ENCODE measurements around the gene RPP30. TPM values are rescaled to one million over a fixed set of nuclear protein-coding genes. Genes with fewer than 3 reads are reported as not detected.

The RPP30 gene
- total RNA-seq, 2 donors from 2014 or later, result 58.3 to 62.4 TPM

- Histone ChIP-seq H3K9ac (ENCODE audit: extremely low read depth, low read length, poor library complexity, severe bottlenecking) (no peak overlapping the region), H3K27ac (ENCODE audit: low read depth, low read length) (no peak overlapping the region), H3K4me1 (ENCODE audit: control insufficient read depth, insufficient read depth, low read length) (no peaks in the 10 kb centered on the region), H3K9me3 (ENCODE audit: control insufficient read depth, low read length) (peaks cover 35% of the 10 kb centered on the region), H3K36me3 (ENCODE audit: control insufficient read depth, insufficient read depth, low read length) (no peaks in the 10 kb centered on the region), H3K4me3 (ENCODE audit: low read length) (no peak overlapping the region), H3K27me3 (ENCODE audit: control insufficient read depth, insufficient read depth, low read length, poor library complexity, severe bottlenecking) (peaks cover 4% of the 10 kb centered on the region)
- no peaks in the 10 kb centered on the region for H3K4me1 Mint-ChIP-seq
- no CpG with 5 or more reads among the region's 1 CpG for WGBS, 2 experiments (ENCODE audit: insufficient coverage in 1 of 2, insufficient read length in 1 of 2)
- H3K27me3 Mint-ChIP-seq (ENCODE audit: insufficient read depth), result peaks cover 23% of the 10 kb centered on the region
- no peak overlapping the region for H3K27ac Mint-ChIP-seq
- no peak for TF ChIP-seq CTCF (conservative IDR thresholded peaks at IDR 0.05)
- H3K9me3 Mint-ChIP-seq, result peaks cover 31% of the 10 kb centered on the region
- H3K36me3 Mint-ChIP-seq (ENCODE audit: low read depth), result peaks cover 3% of the 10 kb centered on the region
- no peak overlapping the region for H3K4me3 Mint-ChIP-seq
- no peak for DNase-seq
These were observed 21.6 kb upstream of the RPP30 start for GRCh38 chr10:90849956-90850749.

- no peak for TF ChIP-seq CTCF (conservative IDR thresholded peaks at IDR 0.05)
- H3K27me3 Mint-ChIP-seq (ENCODE audit: insufficient read depth), result peaks cover 62% of the 10 kb centered on the region
These were observed 16.6 kb upstream of the RPP30 start for GRCh38 chr10:90855126-90855525.

GRCh38 chr10:90856261-90856660 lies 15.5 kb upstream of the RPP30 start:
- H3K9me3 ChIP-seq (ENCODE audit: control insufficient read depth, low read length), result peaks cover 13% of the 10 kb centered on the region
- H3K4me3 Mint-ChIP-seq, result no peak overlapping the region
- no peak for TF ChIP-seq CTCF (conservative IDR thresholded peaks at IDR 0.05)
- no peaks in the 10 kb centered on the region for H3K4me1 Mint-ChIP-seq
- DNase-seq, result no peak
- H3K9ac ChIP-seq (ENCODE audit: extremely low read depth, low read length, poor library complexity, severe bottlenecking), result no peak overlapping the region
- no peak overlapping the region for H3K27ac Mint-ChIP-seq
- H3K36me3 Mint-ChIP-seq (ENCODE audit: low read depth), result peaks cover 3% of the 10 kb centered on the region
- no peaks in the 10 kb centered on the region for H3K36me3 ChIP-seq (ENCODE audit: control insufficient read depth, insufficient read depth, low read length)
- no peaks in the 10 kb centered on the region for H3K4me1 ChIP-seq (ENCODE audit: control insufficient read depth, insufficient read depth, low read length)
- H3K27me3 ChIP-seq (ENCODE audit: control insufficient read depth, insufficient read depth, low read length, poor library complexity, severe bottlenecking), result peaks cover 42% of the 10 kb centered on the region
- peak overlapping the region; percentile 77 for H3K4me3 ChIP-seq (ENCODE audit: low read length)
- H3K27ac ChIP-seq (ENCODE audit: low read depth, low read length), result no peak overlapping the region
- H3K9me3 Mint-ChIP-seq, result peaks cover 12% of the 10 kb centered on the region
- peaks cover 73% of the 10 kb centered on the region for H3K27me3 Mint-ChIP-seq (ENCODE audit: insufficient read depth)
- 69 to 71% methylated on average over 3 of the region's 3 CpGs for WGBS, 2 experiments (ENCODE audit: insufficient coverage in 1 of 2, insufficient read length in 1 of 2)

More at GRCh38 chr10:90855126-90855525, 16.6 kb upstream of the RPP30 start:
- 34 to 76% methylated on average over 2 to 3 of the region's 3 CpGs for WGBS, 2 experiments (ENCODE audit: insufficient coverage in 1 of 2, insufficient read length in 1 of 2)
- Mint-ChIP-seq H3K36me3 (ENCODE audit: low read depth) (peaks cover 3% of the 10 kb centered on the region), H3K4me1 (no peaks in the 10 kb centered on the region), H3K27ac (no peak overlapping the region), H3K9me3 (peaks cover 23% of the 10 kb centered on the region), H3K4me3 (no peak overlapping the region)
- Histone ChIP-seq H3K4me1 (ENCODE audit: control insufficient read depth, insufficient read depth, low read length) (no peaks in the 10 kb centered on the region), H3K9ac (ENCODE audit: extremely low read depth, low read length, poor library complexity, severe bottlenecking) (no peak overlapping the region), H3K9me3 (ENCODE audit: control insufficient read depth, low read length) (peaks cover 25% of the 10 kb centered on the region), H3K27me3 (ENCODE audit: control insufficient read depth, insufficient read depth, low read length, poor library complexity, severe bottlenecking) (peaks cover 42% of the 10 kb centered on the region), H3K36me3 (ENCODE audit: control insufficient read depth, insufficient read depth, low read length) (no peaks in the 10 kb centered on the region), H3K4me3 (ENCODE audit: low read length) (no peak overlapping the region), H3K27ac (ENCODE audit: low read depth, low read length) (no peak overlapping the region)
- DNase-seq, result no peak

Measured in endodermal cell (in vitro differentiated cells).